WI38 (cell line): ENCODE results near the gene CCDC122.

Experiments used
- H3K4me3 ChIP-seq: 2 replicates; pipeline ENCODE4 v1.5.1; 2011; ENCODE audit warnings: low read depth, mild to moderate bottlenecking, control low read depth, low read length
- CTCF ChIP-seq: IDR thresholded peaks from 2 replicates; pipeline ENCODE4 v1.5.1; 2012; ENCODE audit warnings: low read depth, mild to moderate bottlenecking, control low read depth, low read length

The CCDC122 gene

GRCh38 chr13:43911871-43912270 is 32.3 kb upstream of the CCDC122 start:
- H3K4me3 ChIP-seq = no peak overlapping the region
- TF ChIP-seq CTCF = no peak

- TF ChIP-seq CTCF = no peak
- H3K4me3 ChIP-seq = no peak overlapping the region
Observed at GRCh38 chr13:43911278-43911677, 31.7 kb upstream of the CCDC122 start.

- no peak for TF ChIP-seq CTCF
Observed at GRCh38 chr13:43910856-43911255, 31.3 kb upstream of the CCDC122 start.

GRCh38 chr13:43908156-43909126 is 28.9 kb upstream of the CCDC122 start:
- no peak overlapping the region for H3K4me3 ChIP-seq
- TF ChIP-seq CTCF = no peak

More at GRCh38 chr13:43910856-43911255, 31.3 kb upstream of the CCDC122 start:
- no peak overlapping the region for H3K4me3 ChIP-seq

GRCh38 chr13:43905435-43906031 is 26.0 kb upstream of the CCDC122 start:
- TF ChIP-seq CTCF = peak; percentile 15; the same call in 1 of the 2 replicates
- H3K4me3 ChIP-seq = no peak overlapping the region

GRCh38 chr13:43895940-43896339 is 16.4 kb upstream of the CCDC122 start:
- no peak for TF ChIP-seq CTCF
- H3K4me3 ChIP-seq = no peak overlapping the region

GRCh38 chr13:43894438-43894837 is 14.9 kb upstream of the CCDC122 start:
- TF ChIP-seq CTCF = no peak
- H3K4me3 ChIP-seq = no peak overlapping the region
